Stomach (tissue), 4 donors: ENCODE measurements around the gene GNPTAB.

ENCODE experiments used
- CTCF ChIP-seq, 7 experiments: fragments of 450-650 bp in 4 of 7; fragments of 200-600 bp in 3 of 7; sonication (generic) in 3 of 7; IDR thresholded peaks; one replicate each; pipeline ENCODE4 v1.5.1; 2016 to 2019; ENCODE audit warnings: antibody characterized with exemption in 7 of 7, control low read depth in 2 of 7, mild to moderate bottlenecking in 1 of 7
- EP300 ChIP-seq: sonication (generic); formaldehyde crosslinking; IDR thresholded peaks from one replicate; pipeline ENCODE4 v1.6.1; 2017; ENCODE audit warnings: antibody characterized with exemption
- POLR2A ChIP-seq, 4 donors: fragments of 450-650 bp; IDR thresholded peaks; one replicate each; pipeline ENCODE4 v1.6.1; 2016; ENCODE audit warnings: antibody characterized with exemption in 4 of 4, control low read depth in 2 of 4, mild to moderate bottlenecking in 1 of 4, moderate library complexity in 1 of 4

GRCh38 chr12:101783838-101784237 is 46.9 kb downstream of the GNPTAB start:
- no peak for TF ChIP-seq POLR2A (IDR thresholded peaks at IDR 0.05)
- TF ChIP-seq CTCF (IDR thresholded peaks at IDR 0.05): no peak
- no peak for TF ChIP-seq EP300
